CD14-positive monocyte (primary cell): ENCODE measurements around the gene VPS26C. TPM values are rescaled to one million over a fixed set of nuclear protein-coding genes. Genes with fewer than 3 reads are reported as not detected.

Experiments
- DNase-seq, 3 donors: peaks; one replicate each; pipeline ENCODE4 v3.0.0-alpha.2; 2011 to 2022
- H2AFZ ChIP-seq: 2 replicates; pipeline ENCODE4 v1.6.0; 2012; ENCODE audit warnings: mild to moderate bottlenecking, low read depth, low read length, inconsistent platforms; ENCODE audit not compliant: insufficient read depth, poor library complexity, severe bottlenecking
- H3K27ac ChIP-seq, 2 donors: 1 replicate in 1 of 2; 2 replicates in 1 of 2; pipeline ENCODE4 v1.5.1; 2012 to 2013; ENCODE audit warnings: low read length in 2 of 2, control low read depth in 1 of 2, inconsistent platforms in 1 of 2, low read depth in 1 of 2, mild to moderate bottlenecking in 1 of 2
- H3K27me3 ChIP-seq, 2 donors: one replicate each; pipeline versions ENCODE4 v1.6.0 to v1.6.1; 2011 to 2013; ENCODE audit warnings: low read length in 2 of 2; ENCODE audit not compliant: control insufficient read depth in 2 of 2, insufficient read depth in 2 of 2
- H3K36me3 ChIP-seq, 2 donors: replicated peaks in 1 of 2; 1 replicate in 1 of 2; 2 replicates in 1 of 2; pipeline versions ENCODE4 v1.5.1 to v1.6.1; 2012 to 2013; ENCODE audit warnings: low read length in 2 of 2, control low read depth in 1 of 2, inconsistent platforms in 1 of 2, mild to moderate bottlenecking in 1 of 2; ENCODE audit not compliant: insufficient read depth in 2 of 2, control insufficient read depth in 1 of 2
- H3K4me1 ChIP-seq, 2 donors: 1 replicate in 1 of 2; 2 replicates in 1 of 2; pipeline versions ENCODE4 v1.5.1 to v1.6.1; 2012 to 2013; ENCODE audit warnings: low read length in 2 of 2, control low read depth in 1 of 2, inconsistent platforms in 1 of 2, mild to moderate bottlenecking in 1 of 2, moderate library complexity in 1 of 2; ENCODE audit not compliant: insufficient read depth in 2 of 2, control insufficient read depth in 1 of 2
- H3K4me2 ChIP-seq: replicated peaks from 2 replicates; pipeline ENCODE3; 2012; ENCODE audit warnings: low read length, moderate library complexity, mild to moderate bottlenecking; ENCODE audit not compliant: poor library complexity, severe bottlenecking; ENCODE audit errors: extremely low read depth
- H3K4me3 ChIP-seq, 3 experiments: fragments of 200-600 bp in 1 of 3; sonication (generic) in 1 of 3; replicated peaks in 1 of 3; 1 replicate in 2 of 3; 2 replicates in 1 of 3; pipeline ENCODE4 v1.5.1; 2011 to 2013; ENCODE audit warnings: low read length in 3 of 3, mild to moderate bottlenecking in 3 of 3, control low read depth in 2 of 3, low read depth in 2 of 3, inconsistent platforms in 1 of 3, moderate library complexity in 1 of 3
- H3K79me2 ChIP-seq: 2 replicates; pipeline ENCODE4 v1.6.0; 2012; ENCODE audit warnings: mild to moderate bottlenecking, control low read depth, inconsistent platforms, low read length, moderate library complexity; ENCODE audit not compliant: insufficient read depth
- H3K9ac ChIP-seq: 2 replicates; pipeline ENCODE4 v1.6.0; 2017; ENCODE audit warnings: low read length, mild to moderate bottlenecking; ENCODE audit not compliant: insufficient read depth, poor library complexity, severe bottlenecking
- H3K9me3 ChIP-seq, 2 donors: replicated peaks in 1 of 2; 1 replicate in 1 of 2; 2 replicates in 1 of 2; pipeline versions ENCODE4 v1.5.1 to v1.6.1; 2012 to 2013; ENCODE audit warnings: low read length in 2 of 2, control low read depth in 1 of 2; ENCODE audit not compliant: control insufficient read depth in 1 of 2, insufficient read depth in 1 of 2
- H4K20me1 ChIP-seq: 2 replicates; pipeline ENCODE4 v1.6.0; 2012; ENCODE audit warnings: mild to moderate bottlenecking, low read length, control low read depth, moderate library complexity; ENCODE audit not compliant: insufficient read depth
- H3K27ac Mint-ChIP-seq, 7 donors: one replicate each; pipeline ENCODE4 v1.8.0; 2020; ENCODE audit warnings: mild to moderate bottlenecking in 7 of 7, mixed read lengths in 7 of 7, moderate library complexity in 6 of 7, inconsistent platforms in 2 of 7
- H3K27me3 Mint-ChIP-seq, 3 donors: one replicate each; pipeline ENCODE4 v1.8.0; 2021 to 2022; ENCODE audit warnings: low read depth in 3 of 3, mild to moderate bottlenecking in 3 of 3, mixed read lengths in 3 of 3, moderate library complexity in 3 of 3, inconsistent platforms in 1 of 3
- H3K36me3 Mint-ChIP-seq, 2 donors: one replicate each; pipeline ENCODE4 v1.8.0; 2020; ENCODE audit warnings: mixed read lengths in 2 of 2, inconsistent platforms in 1 of 2, mild to moderate bottlenecking in 1 of 2
- H3K4me1 Mint-ChIP-seq: one replicate; pipeline ENCODE4 v1.8.0; 2020; ENCODE audit warnings: mild to moderate bottlenecking, mixed read lengths
- H3K4me3 Mint-ChIP-seq, 2 donors: one replicate each; pipeline ENCODE4 v1.8.0; 2020; ENCODE audit warnings: mild to moderate bottlenecking in 2 of 2, mixed read lengths in 2 of 2, moderate library complexity in 1 of 2
- H3K9me3 Mint-ChIP-seq, 7 donors: one replicate each; pipeline ENCODE4 v1.8.0; 2020 to 2022; ENCODE audit warnings: mixed read lengths in 7 of 7, mild to moderate bottlenecking in 6 of 7, moderate library complexity in 6 of 7, inconsistent platforms in 2 of 7
- WGBS: methylation state at CpG from one replicate; pipeline ENCODE4 v1.1.5; 2013; ENCODE audit warnings: missing lambda C conversion rate; ENCODE audit not compliant: insufficient coverage; 5-methylcytosine and 5-hydroxymethylcytosine counted together
- intact Hi-C, 2 donors: fragments of 100-400 bp; cut with micrococcal nuclease; formaldehyde crosslinking; loops; one replicate each; pipeline versions ENCODE4 v1.15.0 to v1.15.1; 2023
- polyA plus RNA-seq, 3 donors: library from polyadenylated mRNA; depleted of rRNA in 1 of 3; unstranded in 2 of 3; stranded (reverse) in 1 of 3; fragments of 300-500 nt in 2 of 3; fragments of >200 nt in 1 of 3; fragmentation: Illumina TruSeq in 2 of 3; gene quantifications; 1 replicate in 2 of 3; 2 replicates in 1 of 3; pipeline ENCODE4 v1.2.3, GENCODE V29; 2012 to 2021
- TF ChIP-seq, protein P1 (sequence below): fragments of 200-600 bp; IDR thresholded peaks from one replicate; pipeline ENCODE4 v1.8.0; 2022; ENCODE audit warnings: antibody characterized with exemption, mild to moderate bottlenecking

The VPS26C gene
- polyA plus RNA-seq, 3 donors, result 45.4 to 75.4 (median 69.3) TPM

DNA sequence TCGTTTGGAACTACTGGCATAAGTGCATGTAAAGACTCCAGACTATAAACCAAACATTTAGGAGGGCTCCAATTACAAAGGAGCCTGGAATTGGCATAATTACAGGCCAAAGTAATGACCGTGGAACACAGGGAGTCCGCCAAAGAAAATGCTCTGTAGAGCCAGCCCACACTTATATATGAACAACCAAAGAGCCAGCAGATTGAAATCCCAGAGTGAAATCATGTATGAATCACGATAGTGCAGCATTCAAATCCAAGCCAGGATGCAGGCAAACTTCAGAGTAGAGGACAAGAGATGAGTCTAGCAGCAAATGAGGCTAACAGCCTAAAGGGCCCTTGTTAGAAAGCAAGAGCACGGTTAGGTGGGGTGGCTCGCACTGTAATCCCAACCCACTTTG is 13.1 kb downstream of the VPS26C start:
- whole genome bisulfite sequencing, result 100% methylated on average over 3 of the region's 6 CpGs
- Histone ChIP-seq H3K9me3 (no peaks in the 10 kb centered on the region), H3K4me1 (peaks cover 34 to 42% of the 10 kb centered on the region in 2 donors), H3K4me3 (no peak overlapping the region), H3K27me3 (no peaks in the 10 kb centered on the region), H3K9ac (no peak overlapping the region), H3K27ac (no peak overlapping the region), H3K36me3 (no peaks in the 10 kb centered on the region), H3K79me2 (peaks cover 93% of the 10 kb centered on the region), H4K20me1 (peaks cover 49% of the 10 kb centered on the region), H2AFZ (no peak overlapping the region), H3K4me2 (no peak overlapping the region)
- TF ChIP-seq, protein P1, sequence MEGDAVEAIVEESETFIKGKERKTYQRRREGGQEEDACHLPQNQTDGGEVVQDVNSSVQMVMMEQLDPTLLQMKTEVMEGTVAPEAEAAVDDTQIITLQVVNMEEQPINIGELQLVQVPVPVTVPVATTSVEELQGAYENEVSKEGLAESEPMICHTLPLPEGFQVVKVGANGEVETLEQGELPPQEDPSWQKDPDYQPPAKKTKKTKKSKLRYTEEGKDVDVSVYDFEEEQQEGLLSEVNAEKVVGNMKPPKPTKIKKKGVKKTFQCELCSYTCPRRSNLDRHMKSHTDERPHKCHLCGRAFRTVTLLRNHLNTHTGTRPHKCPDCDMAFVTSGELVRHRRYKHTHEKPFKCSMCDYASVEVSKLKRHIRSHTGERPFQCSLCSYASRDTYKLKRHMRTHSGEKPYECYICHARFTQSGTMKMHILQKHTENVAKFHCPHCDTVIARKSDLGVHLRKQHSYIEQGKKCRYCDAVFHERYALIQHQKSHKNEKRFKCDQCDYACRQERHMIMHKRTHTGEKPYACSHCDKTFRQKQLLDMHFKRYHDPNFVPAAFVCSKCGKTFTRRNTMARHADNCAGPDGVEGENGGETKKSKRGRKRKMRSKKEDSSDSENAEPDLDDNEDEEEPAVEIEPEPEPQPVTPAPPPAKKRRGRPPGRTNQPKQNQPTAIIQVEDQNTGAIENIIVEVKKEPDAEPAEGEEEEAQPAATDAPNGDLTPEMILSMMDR, result no peak
- no peak for DNase-seq
- H3K27ac Mint-ChIP-seq, result no peak overlapping the region
- peaks cover 0 to 2% (median 0%) of the 10 kb centered on the region in 7 donors for H3K9me3 Mint-ChIP-seq
- peaks cover 41% of the 10 kb centered on the region for H3K4me1 Mint-ChIP-seq
- peaks cover 0 to 2% of the 10 kb centered on the region in 2 donors for H3K36me3 Mint-ChIP-seq
- no peak overlapping the region for H3K4me3 Mint-ChIP-seq
- intact Hi-C loops, result no loop called here
- H3K27me3 Mint-ChIP-seq, result peaks cover 0 to 2% (median 0%) of the 10 kb centered on the region in 3 donors

- Histone ChIP-seq H3K27ac (peak overlapping the region in 1 of 2 donors; percentile 52), H3K9me3 (no peaks in the 10 kb centered on the region)
- TF ChIP-seq, protein P1, result peak; percentile 23
Observed at GRCh38 chr21:37251294-37251634, 15.9 kb downstream of the VPS26C start.

More at GRCh38 chr21:37251294-37251634, 15.9 kb downstream of the VPS26C start:
- no CpG with 5 or more reads among the region's 2 CpGs for WGBS
- no peak overlapping the region for H3K9ac ChIP-seq
- H3K79me2 ChIP-seq, result peaks cover 93% of the 10 kb centered on the region
- intact Hi-C loops, result loop anchor here in 1 of 2 donors (2.0 kb wide), 1 partner anchor 14 kb away; no protein-coding TSS in a partner anchor
- H3K4me2 ChIP-seq, result peak overlapping the region; percentile 9
- Mint-ChIP-seq H3K27me3 (no peaks in the 10 kb centered on the region), H3K9me3 (peaks cover 0 to 2% (median 0%) of the 10 kb centered on the region in 7 donors), H3K27ac (peak overlapping the region; percentile 80 to 91 (median 88)), H3K36me3 (peaks cover 4 to 7% of the 10 kb centered on the region in 2 donors), H3K4me3 (no peak overlapping the region), H3K4me1 (peaks cover 31% of the 10 kb centered on the region)
- peak; percentile 48 to 69 (median 65) for DNase-seq
- no peak overlapping the region for H3K4me3 ChIP-seq
- H4K20me1 ChIP-seq, result peaks cover 72% of the 10 kb centered on the region
- H3K36me3 ChIP-seq, result no peaks in the 10 kb centered on the region
- no peaks in the 10 kb centered on the region for H3K27me3 ChIP-seq
- H2AFZ ChIP-seq, result no peak overlapping the region
- H3K4me1 ChIP-seq, result peaks cover 17 to 24% of the 10 kb centered on the region in 2 donors
